ENCODE results near the gene TLCD3A. TPM values are rescaled to one million over a fixed set of nuclear protein-coding genes. Genes with fewer than 3 reads are reported as not detected.

The TLCD3A gene
- polyA plus RNA-seq, 1 of the 3 experiments (the other 2 are of a cell fraction): 31.7 TPM

DNA sequence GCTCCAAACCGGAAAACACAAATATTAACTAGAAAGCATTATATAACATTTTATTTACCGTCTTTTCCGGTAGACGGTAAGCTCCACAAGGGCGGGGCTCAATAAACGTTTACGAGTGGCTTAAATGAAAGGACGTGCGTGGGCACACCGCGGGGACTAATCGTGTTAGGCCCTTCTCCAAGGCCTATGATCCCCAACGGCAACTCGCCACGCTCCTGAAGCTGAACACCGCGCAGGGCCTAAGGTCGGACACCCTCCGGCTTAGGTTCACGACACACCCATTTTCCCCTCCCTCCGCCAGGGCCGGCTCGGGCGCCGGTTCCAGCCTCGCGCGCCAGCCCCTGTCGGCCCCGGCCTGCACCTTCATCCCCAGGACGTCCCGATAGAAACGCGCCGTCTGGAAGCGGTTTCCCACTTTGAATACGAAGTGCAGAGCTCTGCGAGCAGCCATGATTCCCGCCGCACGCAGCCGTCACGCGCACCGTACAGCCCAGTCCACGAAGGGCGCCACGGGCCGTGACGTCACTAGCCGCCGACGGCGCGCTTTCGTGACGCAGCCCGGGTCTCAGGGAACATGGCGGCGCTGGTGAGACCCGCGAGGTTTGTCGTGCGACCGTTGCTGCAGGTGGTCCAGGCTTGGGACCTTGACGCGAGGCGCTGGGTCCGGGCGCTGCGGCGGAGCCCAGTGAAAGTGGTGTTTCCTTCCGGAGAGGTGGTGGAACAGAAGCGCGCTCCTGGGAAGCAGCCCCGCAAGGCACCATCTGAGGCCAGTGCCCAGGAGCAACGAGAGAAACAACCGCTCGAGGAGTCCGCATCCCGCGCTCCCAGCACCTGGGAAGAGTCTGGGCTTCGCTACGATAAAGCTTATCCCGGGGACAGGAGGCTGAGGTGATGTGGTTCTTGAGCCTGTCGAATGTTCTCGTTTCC is 49.7 kb downstream of the TLCD3A start, which contains the start of the genes GLOD4 and MRM3:
Gene GLOD4 (minus strand): TSS at position 476 of the 927 bp plus-strand sequence. CDS start 25 bp downstream, at position 451.
Gene MRM3 (plus strand): TSS at position 549 of the 927 bp plus-strand sequence. CDS start 26 bp downstream, at position 575.
- Histone ChIP-seq H3K4me2 (peak within 1 kb of the TSS; percentile 87), H3K4me3 (ENCODE audit: low read depth in 2 of 2, low read length in 1 of 2) (peak within 1 kb of the TSS; percentile 98 to 99), H3K9ac (peak within 1 kb of the TSS; percentile 75), H3K4me1 (ENCODE audit: control insufficient read depth in 1 of 2, insufficient read depth in 2 of 2, low read depth in 1 of 2, low read length in 1 of 2) (peaks cover 9 to 15% of the 10 kb centered on the region in 2 experiments), H2AFZ (ENCODE audit: low read depth) (peak within 1 kb of the TSS; percentile 81), H4K20me1 (ENCODE audit: insufficient read depth) (no peaks in the 10 kb centered on the region), H3K27ac (ENCODE audit: low read depth in 2 of 2, low read length in 1 of 2) (peak within 1 kb of the TSS; percentile 56 to 77), H3F3A (replicated peaks; ENCODE audit: insufficient read depth) (peaks cover 3% of the 10 kb centered on the region), H3K79me2 (ENCODE audit: insufficient read depth) (peaks cover 65% of the 10 kb centered on the region), H3K27me3 (ENCODE audit: insufficient read depth) (no peaks in the 10 kb centered on the region), H3K36me3 (replicated peaks in 1 of 2; ENCODE audit: control insufficient read depth in 1 of 2, insufficient read depth in 2 of 2, low read length in 1 of 2) (peaks cover 20 to 26% of the 10 kb centered on the region in 2 experiments), H3K9me3 (no peaks in the 10 kb centered on the region), H3K9me2 (no peaks in the 10 kb centered on the region)
- CTCF ChIA-PET: interaction anchor here (0.6 to 3.1 kb wide), 8 partner anchors 13 to 274 kb away, joined by 3 to 18 read pairs (median 5); partner anchors contain the start of genes GEMIN4, NXN and TIMM22
- POLR2A ChIA-PET: interaction anchor here (0.6 to 1.4 kb wide), 6 partner anchors 10 to 199 kb away, joined by 3 to 8 read pairs (median 4); partner anchors contain the start of gene GEMIN4
- WGBS (ENCODE audit: low lambda C conversion rate): 1% methylated on average over 28 of the region's 87 CpGs
- peak; percentile 97 for DNase-seq
- TF ChIP-seq TCF12 (IDR thresholded peaks at IDR 0.05) (no peak), FOXM1 (IDR thresholded peaks at IDR 0.05; ENCODE audit: low read depth) (no peak), SIN3A (IDR thresholded peaks at IDR 0.05; ENCODE audit: borderline replicate concordance, low read depth, low read length) (peak; percentile 97), POLR2AphosphoS5 (IDR thresholded peaks at IDR 0.05; ENCODE audit: low read depth, low read length) (peak; percentile 93), CHD2 (IDR thresholded peaks at IDR 0.05; ENCODE audit: low read length, partially characterized antibody) (peak; percentile 90), NRF1 (IDR thresholded peaks at IDR 0.05; ENCODE audit: low read depth, low read length) (peak; percentile 46), RCOR1 (IDR thresholded peaks at IDR 0.05; ENCODE audit: low read length) (peak; percentile 18; the same call in 1 of the 2 replicates), RXRA (IDR thresholded peaks at IDR 0.05; ENCODE audit: borderline replicate concordance, low read depth) (no peak), EP300 (IDR thresholded peaks at IDR 0.05; ENCODE audit: borderline replicate concordance in 1 of 2, low read depth in 1 of 2, low read length in 1 of 2) (no peak), RFX5 (IDR thresholded peaks at IDR 0.05; ENCODE audit: low read length) (no peak), FOXJ3 (CRISPR knock-in tag; IDR thresholded peaks at IDR 0.05) (peak; percentile 50; the same call in 1 of the 2 replicates), RAD21 (IDR thresholded peaks at IDR 0.05; ENCODE audit: low read length) (no peak)
- TF ChIP-seq, protein P1, sequence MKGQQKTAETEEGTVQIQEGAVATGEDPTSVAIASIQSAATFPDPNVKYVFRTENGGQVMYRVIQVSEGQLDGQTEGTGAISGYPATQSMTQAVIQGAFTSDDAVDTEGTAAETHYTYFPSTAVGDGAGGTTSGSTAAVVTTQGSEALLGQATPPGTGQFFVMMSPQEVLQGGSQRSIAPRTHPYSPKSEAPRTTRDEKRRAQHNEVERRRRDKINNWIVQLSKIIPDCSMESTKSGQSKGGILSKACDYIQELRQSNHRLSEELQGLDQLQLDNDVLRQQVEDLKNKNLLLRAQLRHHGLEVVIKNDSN (IDR thresholded peaks at IDR 0.05; ENCODE audit: borderline replicate concordance, low read depth): peak; percentile 76
- TF ChIP-seq, protein P2, sequence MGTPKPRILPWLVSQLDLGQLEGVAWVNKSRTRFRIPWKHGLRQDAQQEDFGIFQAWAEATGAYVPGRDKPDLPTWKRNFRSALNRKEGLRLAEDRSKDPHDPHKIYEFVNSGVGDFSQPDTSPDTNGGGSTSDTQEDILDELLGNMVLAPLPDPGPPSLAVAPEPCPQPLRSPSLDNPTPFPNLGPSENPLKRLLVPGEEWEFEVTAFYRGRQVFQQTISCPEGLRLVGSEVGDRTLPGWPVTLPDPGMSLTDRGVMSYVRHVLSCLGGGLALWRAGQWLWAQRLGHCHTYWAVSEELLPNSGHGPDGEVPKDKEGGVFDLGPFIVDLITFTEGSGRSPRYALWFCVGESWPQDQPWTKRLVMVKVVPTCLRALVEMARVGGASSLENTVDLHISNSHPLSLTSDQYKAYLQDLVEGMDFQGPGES (IDR thresholded peaks at IDR 0.05; ENCODE audit: low read depth, low read length): no peak
- TF ChIP-seq, protein P3, sequence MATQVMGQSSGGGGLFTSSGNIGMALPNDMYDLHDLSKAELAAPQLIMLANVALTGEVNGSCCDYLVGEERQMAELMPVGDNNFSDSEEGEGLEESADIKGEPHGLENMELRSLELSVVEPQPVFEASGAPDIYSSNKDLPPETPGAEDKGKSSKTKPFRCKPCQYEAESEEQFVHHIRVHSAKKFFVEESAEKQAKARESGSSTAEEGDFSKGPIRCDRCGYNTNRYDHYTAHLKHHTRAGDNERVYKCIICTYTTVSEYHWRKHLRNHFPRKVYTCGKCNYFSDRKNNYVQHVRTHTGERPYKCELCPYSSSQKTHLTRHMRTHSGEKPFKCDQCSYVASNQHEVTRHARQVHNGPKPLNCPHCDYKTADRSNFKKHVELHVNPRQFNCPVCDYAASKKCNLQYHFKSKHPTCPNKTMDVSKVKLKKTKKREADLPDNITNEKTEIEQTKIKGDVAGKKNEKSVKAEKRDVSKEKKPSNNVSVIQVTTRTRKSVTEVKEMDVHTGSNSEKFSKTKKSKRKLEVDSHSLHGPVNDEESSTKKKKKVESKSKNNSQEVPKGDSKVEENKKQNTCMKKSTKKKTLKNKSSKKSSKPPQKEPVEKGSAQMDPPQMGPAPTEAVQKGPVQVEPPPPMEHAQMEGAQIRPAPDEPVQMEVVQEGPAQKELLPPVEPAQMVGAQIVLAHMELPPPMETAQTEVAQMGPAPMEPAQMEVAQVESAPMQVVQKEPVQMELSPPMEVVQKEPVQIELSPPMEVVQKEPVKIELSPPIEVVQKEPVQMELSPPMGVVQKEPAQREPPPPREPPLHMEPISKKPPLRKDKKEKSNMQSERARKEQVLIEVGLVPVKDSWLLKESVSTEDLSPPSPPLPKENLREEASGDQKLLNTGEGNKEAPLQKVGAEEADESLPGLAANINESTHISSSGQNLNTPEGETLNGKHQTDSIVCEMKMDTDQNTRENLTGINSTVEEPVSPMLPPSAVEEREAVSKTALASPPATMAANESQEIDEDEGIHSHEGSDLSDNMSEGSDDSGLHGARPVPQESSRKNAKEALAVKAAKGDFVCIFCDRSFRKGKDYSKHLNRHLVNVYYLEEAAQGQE (IDR thresholded peaks at IDR 0.05; ENCODE audit: low read depth, low read length): peak; percentile 66
- TF ChIP-seq, protein P4, sequence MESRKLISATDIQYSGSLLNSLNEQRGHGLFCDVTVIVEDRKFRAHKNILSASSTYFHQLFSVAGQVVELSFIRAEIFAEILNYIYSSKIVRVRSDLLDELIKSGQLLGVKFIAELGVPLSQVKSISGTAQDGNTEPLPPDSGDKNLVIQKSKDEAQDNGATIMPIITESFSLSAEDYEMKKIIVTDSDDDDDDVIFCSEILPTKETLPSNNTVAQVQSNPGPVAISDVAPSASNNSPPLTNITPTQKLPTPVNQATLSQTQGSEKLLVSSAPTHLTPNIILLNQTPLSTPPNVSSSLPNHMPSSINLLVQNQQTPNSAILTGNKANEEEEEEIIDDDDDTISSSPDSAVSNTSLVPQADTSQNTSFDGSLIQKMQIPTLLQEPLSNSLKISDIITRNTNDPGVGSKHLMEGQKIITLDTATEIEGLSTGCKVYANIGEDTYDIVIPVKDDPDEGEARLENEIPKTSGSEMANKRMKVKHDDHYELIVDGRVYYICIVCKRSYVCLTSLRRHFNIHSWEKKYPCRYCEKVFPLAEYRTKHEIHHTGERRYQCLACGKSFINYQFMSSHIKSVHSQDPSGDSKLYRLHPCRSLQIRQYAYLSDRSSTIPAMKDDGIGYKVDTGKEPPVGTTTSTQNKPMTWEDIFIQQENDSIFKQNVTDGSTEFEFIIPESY (IDR thresholded peaks at IDR 0.05; ENCODE audit: borderline replicate concordance, low read depth): peak; percentile 53; the same call in 1 of the 2 replicates
- TF ChIP-seq, protein P5, sequence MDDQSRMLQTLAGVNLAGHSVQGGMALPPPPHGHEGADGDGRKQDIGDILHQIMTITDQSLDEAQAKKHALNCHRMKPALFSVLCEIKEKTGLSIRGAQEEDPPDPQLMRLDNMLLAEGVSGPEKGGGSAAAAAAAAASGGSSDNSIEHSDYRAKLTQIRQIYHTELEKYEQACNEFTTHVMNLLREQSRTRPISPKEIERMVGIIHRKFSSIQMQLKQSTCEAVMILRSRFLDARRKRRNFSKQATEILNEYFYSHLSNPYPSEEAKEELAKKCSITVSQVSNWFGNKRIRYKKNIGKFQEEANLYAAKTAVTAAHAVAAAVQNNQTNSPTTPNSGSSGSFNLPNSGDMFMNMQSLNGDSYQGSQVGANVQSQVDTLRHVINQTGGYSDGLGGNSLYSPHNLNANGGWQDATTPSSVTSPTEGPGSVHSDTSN (IDR thresholded peaks at IDR 0.05): no peak; the same call in 1 of the 2 replicates
- TF ChIP-seq, protein P6, sequence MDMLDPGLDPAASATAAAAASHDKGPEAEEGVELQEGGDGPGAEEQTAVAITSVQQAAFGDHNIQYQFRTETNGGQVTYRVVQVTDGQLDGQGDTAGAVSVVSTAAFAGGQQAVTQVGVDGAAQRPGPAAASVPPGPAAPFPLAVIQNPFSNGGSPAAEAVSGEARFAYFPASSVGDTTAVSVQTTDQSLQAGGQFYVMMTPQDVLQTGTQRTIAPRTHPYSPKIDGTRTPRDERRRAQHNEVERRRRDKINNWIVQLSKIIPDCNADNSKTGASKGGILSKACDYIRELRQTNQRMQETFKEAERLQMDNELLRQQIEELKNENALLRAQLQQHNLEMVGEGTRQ (IDR thresholded peaks at IDR 0.05; ENCODE audit: borderline replicate concordance, low read depth, low read length): no peak
